Measurements from ENCODE around the gene CFAP99.

Gene CFAP99

GRCh38 chr4:2402941-2403340, 15.8 kb upstream of the CFAP99 start:
- TF ChIP-seq CTCF (IDR thresholded peaks at IDR 0.05; ENCODE audit: insufficient read depth, low read depth, low read length, missing control alignments): no peak
- H3K4me3 ChIP-seq (ENCODE audit: low read length): no peak overlapping the region
- DNase-seq (ENCODE audit: low read depth): no peak

GRCh38 chr4:2406406-2406805, 12.3 kb upstream of the CFAP99 start:
- no peak overlapping the region for H3K4me3 ChIP-seq (ENCODE audit: low read length)
- TF ChIP-seq CTCF (IDR thresholded peaks at IDR 0.05; ENCODE audit: insufficient read depth, low read depth, low read length, missing control alignments): no peak
- no peak for DNase-seq (ENCODE audit: low read depth)

GRCh38 chr4:2406920-2407319, 11.8 kb upstream of the CFAP99 start:
- TF ChIP-seq CTCF (IDR thresholded peaks at IDR 0.05; ENCODE audit: insufficient read depth, low read depth, low read length, missing control alignments): no peak
- no peak overlapping the region for H3K4me3 ChIP-seq (ENCODE audit: low read length)
- DNase-seq (ENCODE audit: low read depth): no peak

- H3K4me3 ChIP-seq (ENCODE audit: low read length): no peak overlapping the region
- no peak for TF ChIP-seq CTCF (IDR thresholded peaks at IDR 0.05; ENCODE audit: insufficient read depth, low read depth, low read length, missing control alignments)
- no peak for DNase-seq (ENCODE audit: low read depth)
These were observed 10.8 kb upstream of the CFAP99 start for GRCh38 chr4:2407991-2408342.

GRCh38 chr4:2408401-2408958, 10.3 kb upstream of the CFAP99 start:
- H3K4me3 ChIP-seq (ENCODE audit: low read length): no peak overlapping the region
- TF ChIP-seq CTCF (IDR thresholded peaks at IDR 0.05; ENCODE audit: insufficient read depth, low read depth, low read length, missing control alignments): no peak
- DNase-seq (ENCODE audit: low read depth): no peak

GRCh38 chr4:2408976-2409375, 9.8 kb upstream of the CFAP99 start:
- no peak overlapping the region for H3K4me3 ChIP-seq (ENCODE audit: low read length)
- no peak for DNase-seq (ENCODE audit: low read depth)
- TF ChIP-seq CTCF (IDR thresholded peaks at IDR 0.05; ENCODE audit: insufficient read depth, low read depth, low read length, missing control alignments): no peak

GRCh38 chr4:2409381-2409783, 9.4 kb upstream of the CFAP99 start:
- no peak for DNase-seq (ENCODE audit: low read depth)
- no peak for TF ChIP-seq CTCF (IDR thresholded peaks at IDR 0.05; ENCODE audit: insufficient read depth, low read depth, low read length, missing control alignments)
- H3K4me3 ChIP-seq (ENCODE audit: low read length): no peak overlapping the region

Data from epithelial cell of esophagus (primary cell).